Panc1 (cell line): ENCODE data around the gene VTI1A.

Experiments
- CTCF ChIP-seq: fragments of 450-650 bp; IDR thresholded peaks from 2 replicates; pipeline ENCODE4 v1.5.1; 2017; ENCODE audit warnings: mild to moderate bottlenecking
- POLR2AphosphoS5 ChIP-seq: IDR thresholded peaks from 2 replicates; pipeline ENCODE4 v1.6.1; 2012; ENCODE audit warnings: mild to moderate bottlenecking, low read depth, low read length, moderate library complexity
- SIN3A ChIP-seq: IDR thresholded peaks from 2 replicates; pipeline ENCODE4 v1.6.1; 2012; ENCODE audit warnings: low read depth, mild to moderate bottlenecking, low read length, moderate library complexity, borderline replicate concordance; ENCODE audit not compliant: insufficient read depth

- TF ChIP-seq SIN3A: no peak
- TF ChIP-seq CTCF: no peak
- no peak for TF ChIP-seq POLR2AphosphoS5
Measured at GRCh38 chr10:112404617-112405016, 42.4 kb upstream of the VTI1A start.
